Dorsolateral prefrontal cortex (tissue), 118 donors: ENCODE data around the gene VASH1. TPM values are rescaled to one million over a fixed set of nuclear protein-coding genes. Genes with fewer than 3 reads are reported as not detected.

Experiments
- total RNA-seq, 120 experiments: library from RNA; stranded (reverse); gene quantifications; one replicate each; pipeline versions ENCODE4 v1.2.3 to v1.2.4, GENCODE V29; 2022

The VASH1 gene
- total RNA-seq, 120 experiments from 2014 or later = 19.4 to 63.3 (median 33.9) TPM

Other genes with a start within 250 kb of the VASH1 start
- gene ANGEL1, start 51.4 kb downstream of the VASH1 start, total RNA-seq = 10 to 100 TPM; 25.7 to 56.1 (median 41.1) TPM
- gene LRRC74A, start 64.9 kb downstream of the VASH1 start, total RNA-seq = not detected